ENCODE measurements around the gene FBLN1.

DNA sequence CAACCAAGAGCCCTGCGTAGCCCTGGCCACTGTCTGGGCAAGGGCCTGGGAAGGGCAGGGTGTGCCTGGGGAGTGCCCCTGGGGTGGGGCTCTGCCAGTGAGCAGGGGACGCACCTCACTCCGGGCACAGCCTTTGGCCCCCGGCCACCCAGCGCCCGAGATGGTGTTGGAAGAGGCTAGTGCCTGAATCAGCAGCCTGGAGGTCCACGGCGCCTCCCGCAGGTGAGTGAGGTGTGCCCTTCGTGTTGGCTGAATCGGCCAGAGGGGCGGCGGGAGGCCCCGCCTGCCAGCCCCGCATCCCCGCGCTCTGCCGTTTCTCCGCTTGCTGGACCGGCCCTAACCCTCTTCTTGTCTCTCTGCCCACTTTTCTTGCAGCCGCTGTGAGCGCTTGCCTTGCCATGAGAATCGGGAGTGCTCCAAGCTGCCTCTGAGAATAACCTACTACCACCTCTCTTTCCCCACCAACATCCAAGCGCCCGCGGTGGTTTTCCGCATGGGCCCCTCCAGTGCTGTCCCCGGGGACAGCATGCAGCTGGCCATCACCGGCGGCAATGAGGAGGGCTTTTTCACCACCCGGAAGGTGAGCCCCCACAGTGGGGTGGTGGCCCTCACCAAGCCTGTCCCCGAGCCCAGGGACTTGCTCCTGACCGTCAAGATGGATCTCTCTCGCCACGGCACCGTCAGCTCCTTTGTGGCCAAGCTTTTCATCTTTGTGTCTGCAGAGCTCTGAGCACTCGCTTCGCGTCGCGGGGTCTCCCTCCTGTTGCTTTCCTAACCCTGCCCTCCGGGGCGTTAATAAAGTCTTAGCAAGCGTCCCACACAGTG, 60.1 kb downstream of the FBLN1 start:
- no peak for TF ChIP-seq POLR2A (IDR thresholded peaks at IDR 0.05; ENCODE audit: low read length)
- no peak for TF ChIP-seq GATA1 (IDR thresholded peaks at IDR 0.05; ENCODE audit: low read depth, low read length)
